T-helper 1 cell treated with Interleukin-12 subunit alpha and Interleukin-12 subunit beta and Interleukin-4 antibody, amounts not matched to agents 30 μg/mL and 1 μg/mL, for 36 hours (primary cell): Measurements from ENCODE around the gene ENPP7.
"Not testable (repeated sequence)": the region's sequence is repeated elsewhere in the genome, so short reads cannot be mapped to it uniquely, and the experiment has no call there.

Experiments used
- H3K27ac Mint-ChIP-seq: one replicate; pipeline ENCODE4 v1.8.0; 2021; ENCODE audit warnings: mild to moderate bottlenecking, mixed read lengths
- H3K27me3 Mint-ChIP-seq: one replicate; pipeline ENCODE4 v1.8.0; 2021; ENCODE audit warnings: low read depth, mixed read lengths
- H3K36me3 Mint-ChIP-seq: one replicate; pipeline ENCODE4 v1.8.0; 2021; ENCODE audit warnings: low read depth, mixed read lengths
- H3K4me1 Mint-ChIP-seq: one replicate; pipeline ENCODE4 v1.8.0; 2021; ENCODE audit warnings: low read depth, mixed read lengths
- H3K4me3 Mint-ChIP-seq: one replicate; pipeline ENCODE4 v1.8.0; 2021; ENCODE audit warnings: mild to moderate bottlenecking, moderate library complexity, mixed read lengths
- H3K9me3 Mint-ChIP-seq: one replicate; pipeline ENCODE4 v1.8.0; 2021; ENCODE audit warnings: mixed read lengths

Gene ENPP7

GRCh38 chr17:79761894-79762589 lies 31.3 kb downstream of the ENPP7 start:
- no peaks in the 10 kb centered on the region for H3K9me3 Mint-ChIP-seq
- H3K4me1 Mint-ChIP-seq = no peaks in the 10 kb centered on the region

GRCh38 chr17:79765708-79766107 lies 35.0 kb downstream of the ENPP7 start:
- Mint-ChIP-seq H3K27me3 (no peaks in the 10 kb centered on the region), H3K36me3 (no peaks in the 10 kb centered on the region), H3K4me3 (no peak overlapping the region), H3K9me3 (no peaks in the 10 kb centered on the region), H3K4me1 (no peaks in the 10 kb centered on the region), H3K27ac (no peak overlapping the region)

More at GRCh38 chr17:79761894-79762589, 31.3 kb downstream of the ENPP7 start:
- H3K4me3 Mint-ChIP-seq = no peak overlapping the region
- H3K27ac Mint-ChIP-seq = no peak overlapping the region
- no peaks in the 10 kb centered on the region for H3K36me3 Mint-ChIP-seq
- H3K27me3 Mint-ChIP-seq = peaks cover 14% of the 10 kb centered on the region

- peaks cover 18% of the 10 kb centered on the region for H3K27me3 Mint-ChIP-seq
- H3K36me3 Mint-ChIP-seq = no peaks in the 10 kb centered on the region
- no peaks in the 10 kb centered on the region for H3K4me1 Mint-ChIP-seq
- H3K27ac Mint-ChIP-seq = no peak overlapping the region
- H3K9me3 Mint-ChIP-seq = no peaks in the 10 kb centered on the region
- no peak overlapping the region for H3K4me3 Mint-ChIP-seq
These were observed 39.1 kb downstream of the ENPP7 start for GRCh38 chr17:79769570-79770506.

GRCh38 chr17:79771276-79771675 lies 40.5 kb downstream of the ENPP7 start:
- H3K27ac Mint-ChIP-seq = no peak overlapping the region
- no peaks in the 10 kb centered on the region for H3K4me1 Mint-ChIP-seq
- peaks cover 32% of the 10 kb centered on the region for H3K27me3 Mint-ChIP-seq

GRCh38 chr17:79772726-79773125 lies 42.0 kb downstream of the ENPP7 start:
- not testable (repeated sequence) for H3K36me3 Mint-ChIP-seq, H3K4me3 Mint-ChIP-seq, H3K4me1 Mint-ChIP-seq, H3K27ac Mint-ChIP-seq, H3K9me3 Mint-ChIP-seq
- peaks cover 45% of the 10 kb centered on the region for H3K27me3 Mint-ChIP-seq

More at GRCh38 chr17:79771276-79771675, 40.5 kb downstream of the ENPP7 start:
- no peak overlapping the region for H3K4me3 Mint-ChIP-seq
- H3K36me3 Mint-ChIP-seq = no peaks in the 10 kb centered on the region
- H3K9me3 Mint-ChIP-seq = no peaks in the 10 kb centered on the region

GRCh38 chr17:79774561-79774975 lies 43.8 kb downstream of the ENPP7 start:
- H3K36me3 Mint-ChIP-seq = no peaks in the 10 kb centered on the region
- no peaks in the 10 kb centered on the region for H3K9me3 Mint-ChIP-seq
- H3K27me3 Mint-ChIP-seq = peaks cover 57% of the 10 kb centered on the region
- H3K4me3 Mint-ChIP-seq = no peak overlapping the region
- H3K27ac Mint-ChIP-seq = no peak overlapping the region
- H3K4me1 Mint-ChIP-seq = peaks cover 12% of the 10 kb centered on the region

- Mint-ChIP-seq H3K9me3 (no peaks in the 10 kb centered on the region), H3K27me3 (peaks cover 68% of the 10 kb centered on the region), H3K4me3 (no peak overlapping the region), H3K36me3 (no peaks in the 10 kb centered on the region), H3K4me1 (peaks cover 12% of the 10 kb centered on the region), H3K27ac (peak overlapping the region; percentile 26)
These were observed 44.9 kb downstream of the ENPP7 start for GRCh38 chr17:79775632-79776031.

- Mint-ChIP-seq H3K4me1 (peaks cover 16% of the 10 kb centered on the region), H3K27me3 (peaks cover 77% of the 10 kb centered on the region), H3K4me3 (peak overlapping the region; percentile 4), H3K9me3 (no peaks in the 10 kb centered on the region), H3K36me3 (no peaks in the 10 kb centered on the region), H3K27ac (no peak overlapping the region)
These were observed 45.8 kb downstream of the ENPP7 start for GRCh38 chr17:79776376-79777119.

- Mint-ChIP-seq H3K9me3 (no peaks in the 10 kb centered on the region), H3K36me3 (no peaks in the 10 kb centered on the region), H3K4me3 (peak overlapping the region; percentile 73), H3K4me1 (peaks cover 16% of the 10 kb centered on the region), H3K27ac (no peak overlapping the region), H3K27me3 (peaks cover 77% of the 10 kb centered on the region)
These were observed 46.6 kb downstream of the ENPP7 start for GRCh38 chr17:79777120-79777893.

- Mint-ChIP-seq H3K36me3 (no peaks in the 10 kb centered on the region), H3K27ac (peak within 1 kb of the TSS; percentile 66), H3K4me3 (peak within 1 kb of the TSS; percentile 79), H3K27me3 (peaks cover 74% of the 10 kb centered on the region), H3K9me3 (no peaks in the 10 kb centered on the region), H3K4me1 (peaks cover 16% of the 10 kb centered on the region)
These were observed 47.3 kb downstream of the ENPP7 start, which contains the start of gene CBX2 for GRCh38 chr17:79777894-79778503. Gene CBX2, plus strand, starts transcription at chr17:79778148. Its CDS starts 88 bp downstream, at chr17:79778236.

GRCh38 chr17:79778504-79779083 lies 47.9 kb downstream of the ENPP7 start:
- Mint-ChIP-seq H3K9me3 (no peaks in the 10 kb centered on the region), H3K27ac (peak overlapping the region; percentile 66), H3K27me3 (peaks cover 70% of the 10 kb centered on the region), H3K4me3 (peak overlapping the region; percentile 79), H3K36me3 (no peaks in the 10 kb centered on the region), H3K4me1 (peaks cover 16% of the 10 kb centered on the region)

GRCh38 chr17:79779084-79779529 lies 48.4 kb downstream of the ENPP7 start:
- no peaks in the 10 kb centered on the region for H3K36me3 Mint-ChIP-seq
- peak overlapping the region; percentile 79 for H3K4me3 Mint-ChIP-seq
- peaks cover 16% of the 10 kb centered on the region for H3K4me1 Mint-ChIP-seq
- peaks cover 67% of the 10 kb centered on the region for H3K27me3 Mint-ChIP-seq
- no peaks in the 10 kb centered on the region for H3K9me3 Mint-ChIP-seq
- peak overlapping the region; percentile 15 for H3K27ac Mint-ChIP-seq
